Activated gamma-delta T cell (primary cell): ENCODE data around the gene RECQL5.

Experiments used
- DNase-seq: peaks from one replicate; lab custom pipeline; 2025; lab: John Stamatoyannopoulos, UW

RECQL5 gene

GRCh38 chr17:75633486-75634375 is 33.2 kb downstream of the RECQL5 start:
- no peak for DNase-seq

GRCh38 chr17:75632863-75633485 is 34.0 kb downstream of the RECQL5 start, which contains the start of gene SMIM5:
SMIM5 (plus strand) TSS chr17:75633434; CDS start chr17:75640202, 6,768 bp downstream.
- DNase-seq: peak; percentile 63

DNA sequence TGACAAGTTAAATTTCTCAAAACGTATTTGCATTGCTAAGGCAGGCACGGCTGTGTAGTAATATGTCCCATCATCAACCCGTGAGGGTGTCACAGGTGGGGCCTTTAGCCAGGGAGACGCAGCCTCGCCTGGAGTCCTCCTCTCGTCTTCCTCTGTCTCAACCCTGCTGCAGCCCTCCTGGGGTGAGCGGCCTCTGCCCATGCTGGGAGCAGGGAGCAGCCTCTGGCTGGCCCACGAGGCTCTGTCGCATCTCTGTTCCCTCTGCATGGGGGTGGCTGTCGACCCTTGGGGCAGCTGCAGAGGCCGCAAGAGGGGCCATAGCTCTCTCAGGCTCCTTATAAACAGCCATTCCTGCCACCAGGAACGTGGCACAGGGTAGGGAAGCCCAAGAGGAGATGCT is 34.5 kb downstream of the RECQL5 start:
- DNase-seq: no peak

- no peak for DNase-seq
These were observed 35.6 kb downstream of the RECQL5 start for GRCh38 chr17:75631353-75631752.

- DNase-seq: no peak
These were observed 36.7 kb downstream of the RECQL5 start for GRCh38 chr17:75630071-75630917.

DNA sequence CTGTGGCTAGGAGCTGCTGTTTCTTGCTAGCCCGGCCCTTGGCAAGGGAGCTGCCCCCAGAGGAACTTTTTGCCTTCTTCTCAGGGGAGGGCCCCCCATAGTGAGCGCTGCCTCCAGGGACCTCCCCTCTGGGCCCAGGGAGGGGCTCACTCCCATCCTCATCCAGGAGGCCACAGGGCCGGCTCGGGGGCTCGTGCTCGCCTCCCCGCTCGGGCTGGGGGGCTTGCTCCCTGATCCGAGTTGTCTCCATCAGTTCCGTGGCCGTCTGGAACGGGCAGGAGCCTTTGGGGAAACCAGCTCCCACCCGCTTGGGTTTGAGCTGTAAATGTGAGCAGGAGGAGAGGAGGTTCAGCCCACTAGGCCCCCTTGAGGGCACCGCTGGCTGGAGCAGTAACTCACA is 37.8 kb downstream of the RECQL5 start:
- DNase-seq: no peak

GRCh38 chr17:75628425-75628824 is 38.5 kb downstream of the RECQL5 start:
- no peak for DNase-seq

GRCh38 chr17:75627094-75627493 is 39.9 kb downstream of the RECQL5 start:
- DNase-seq: no peak

DNA sequence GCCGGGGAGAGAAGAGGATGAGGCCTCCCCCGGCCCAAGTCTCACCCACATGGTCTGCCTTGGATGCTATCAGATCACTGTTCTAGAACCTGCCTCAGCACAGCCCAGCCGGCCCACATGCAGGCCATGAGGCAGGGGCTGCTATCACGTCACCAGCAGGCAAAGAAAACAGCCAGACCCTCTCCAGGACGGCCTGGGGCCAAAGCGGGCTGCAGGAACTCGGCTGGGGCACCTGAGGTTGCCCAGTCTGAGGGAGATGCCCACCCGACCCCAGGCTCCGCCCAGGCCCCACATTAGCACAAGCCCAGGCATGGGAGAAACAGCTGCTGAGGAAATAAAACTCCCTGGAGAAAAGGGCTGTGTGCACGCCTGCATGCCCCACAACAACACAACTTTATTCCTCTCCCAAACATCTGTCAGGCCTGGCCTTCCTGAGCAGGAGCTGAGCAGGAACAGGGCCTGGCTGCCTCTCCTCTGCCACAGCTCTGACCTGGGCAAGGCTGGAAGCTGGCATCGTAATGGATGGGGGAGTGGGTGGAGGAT is 40.4 kb downstream of the RECQL5 start:
- no peak for DNase-seq

GRCh38 chr17:75625813-75626486 is 41.0 kb downstream of the RECQL5 start:
- DNase-seq: no peak

- no peak for DNase-seq
These were observed 42.1 kb downstream of the RECQL5 start for GRCh38 chr17:75624714-75625345.

DNA sequence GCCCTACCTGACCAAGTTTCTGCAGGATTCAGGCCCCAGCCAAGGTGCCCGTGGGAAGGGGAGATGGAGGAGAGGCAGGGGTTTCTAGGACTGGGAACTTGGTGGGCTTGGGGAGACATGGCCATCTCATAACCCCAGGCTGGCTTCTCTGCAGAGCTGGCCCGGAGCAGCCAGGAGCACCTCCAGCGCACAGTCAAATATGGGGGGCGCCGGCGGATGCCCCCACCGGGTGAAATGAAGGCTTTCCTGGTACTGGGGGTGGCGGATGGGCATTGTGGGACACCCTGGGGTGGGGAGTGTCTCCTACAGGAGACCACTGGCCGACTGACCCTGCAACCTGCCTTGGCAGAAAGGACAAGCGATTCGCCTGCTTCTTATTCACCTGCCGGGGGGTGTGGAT is 42.9 kb downstream of the RECQL5 start:
- no peak for DNase-seq

DNA sequence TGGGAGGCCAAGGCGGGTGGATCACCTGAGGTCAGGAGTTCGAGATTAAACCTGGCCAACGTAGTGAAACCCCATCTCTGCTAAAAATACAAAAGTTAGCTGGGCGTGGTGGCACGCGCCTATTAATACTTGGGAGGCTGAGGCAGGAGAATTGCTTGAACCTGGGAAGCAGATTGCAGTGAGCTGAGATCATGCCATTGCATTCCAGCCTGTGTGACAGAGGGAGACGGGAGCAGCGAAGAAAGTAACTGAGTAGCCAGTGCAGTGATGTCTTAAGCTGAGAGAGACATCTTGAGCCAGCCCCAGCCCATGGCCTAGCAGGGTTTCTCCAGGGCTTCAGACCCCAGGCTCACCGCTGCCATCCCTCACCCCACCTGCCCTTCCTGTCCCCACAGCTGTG is 43.6 kb downstream of the RECQL5 start:
- DNase-seq: no peak

DNA sequence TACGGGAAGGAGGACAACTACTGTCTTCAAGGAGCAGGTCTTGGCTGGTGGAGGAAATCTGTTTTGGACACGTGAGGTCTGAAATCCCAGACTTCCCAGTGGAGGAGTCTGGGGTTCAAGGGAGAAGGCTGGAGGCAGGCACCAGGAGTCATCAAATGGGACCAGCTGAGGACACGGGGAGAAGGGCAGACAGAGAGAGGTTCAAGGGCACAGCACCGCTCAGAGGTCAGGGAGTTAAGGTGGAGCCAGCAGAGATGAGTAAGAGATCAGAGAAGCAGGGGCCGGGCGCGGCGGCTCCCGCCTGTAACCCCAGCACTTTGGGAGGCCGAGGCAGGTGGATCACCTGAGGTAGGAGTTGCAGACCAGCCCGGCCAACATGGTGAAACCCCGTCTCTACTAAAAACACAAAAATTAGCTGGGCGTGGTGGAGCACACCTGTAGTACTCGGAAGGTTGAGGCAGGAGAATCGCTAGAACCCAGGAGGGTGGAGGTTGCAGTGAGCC is 44.1 kb downstream of the RECQL5 start:
- no peak for DNase-seq

DNA sequence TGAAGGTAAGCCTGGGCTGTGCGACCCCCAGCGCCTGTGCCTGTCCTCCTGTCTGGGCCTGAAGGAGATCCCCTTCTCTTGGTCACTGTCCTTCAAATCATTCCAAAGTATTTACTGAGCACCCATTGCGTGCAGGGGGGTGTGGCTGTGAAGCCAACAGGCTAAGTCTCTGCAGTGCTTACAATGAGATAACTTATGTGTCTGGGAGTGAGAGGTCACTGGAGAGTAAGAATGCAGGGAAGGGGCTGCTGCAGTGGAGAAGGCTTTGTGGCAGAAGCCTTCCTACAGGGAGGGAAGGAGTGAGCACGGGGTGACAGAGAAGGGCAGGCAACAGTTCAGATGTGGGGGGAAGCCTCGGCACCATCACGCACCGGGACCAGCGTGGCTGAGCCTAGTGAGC is 44.9 kb downstream of the RECQL5 start:
- DNase-seq: no peak

- no peak for DNase-seq
These were observed 45.5 kb downstream of the RECQL5 start for GRCh38 chr17:75621489-75621888.

GRCh38 chr17:75619506-75620431 is 47.2 kb downstream of the RECQL5 start:
- no peak for DNase-seq

GRCh38 chr17:75617675-75618074 is 49.3 kb downstream of the RECQL5 start:
- DNase-seq: no peak

GRCh38 chr17:75617218-75617617 is 49.7 kb downstream of the RECQL5 start:
- no peak for DNase-seq
